ENCODE measurements around the gene ATPAF1. TPM values are rescaled to one million over a fixed set of nuclear protein-coding genes. Genes with fewer than 3 reads are reported as not detected.

Gene ATPAF1
- total and polyA plus RNA-seq, 2 donors (not counting 1 experiment from before 2014, with no cell fraction given), result 65.6 to 72.1 TPM

DNA sequence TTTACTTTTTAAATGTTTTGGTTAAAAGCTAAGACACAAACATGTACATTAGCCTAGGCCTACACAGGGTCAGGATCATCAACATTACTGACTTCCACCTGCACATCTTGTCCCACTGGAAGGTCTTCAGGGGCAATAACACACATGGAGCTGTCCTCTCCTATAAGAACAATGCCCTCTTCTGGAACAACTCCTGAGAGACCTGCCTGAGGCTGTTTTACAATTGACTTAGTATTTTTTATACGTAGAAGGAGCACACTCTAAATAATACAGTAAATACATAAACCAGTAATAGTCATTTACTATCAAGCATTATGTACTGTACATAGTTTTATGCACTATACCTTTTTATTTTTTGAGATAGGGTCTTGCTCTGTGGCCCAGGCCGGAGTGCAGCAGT is 37.4 kb downstream of the ATPAF1 start:
- no peak for DNase-seq (ENCODE audit: low read depth in 2 of 2)
- TF ChIP-seq, protein P1, sequence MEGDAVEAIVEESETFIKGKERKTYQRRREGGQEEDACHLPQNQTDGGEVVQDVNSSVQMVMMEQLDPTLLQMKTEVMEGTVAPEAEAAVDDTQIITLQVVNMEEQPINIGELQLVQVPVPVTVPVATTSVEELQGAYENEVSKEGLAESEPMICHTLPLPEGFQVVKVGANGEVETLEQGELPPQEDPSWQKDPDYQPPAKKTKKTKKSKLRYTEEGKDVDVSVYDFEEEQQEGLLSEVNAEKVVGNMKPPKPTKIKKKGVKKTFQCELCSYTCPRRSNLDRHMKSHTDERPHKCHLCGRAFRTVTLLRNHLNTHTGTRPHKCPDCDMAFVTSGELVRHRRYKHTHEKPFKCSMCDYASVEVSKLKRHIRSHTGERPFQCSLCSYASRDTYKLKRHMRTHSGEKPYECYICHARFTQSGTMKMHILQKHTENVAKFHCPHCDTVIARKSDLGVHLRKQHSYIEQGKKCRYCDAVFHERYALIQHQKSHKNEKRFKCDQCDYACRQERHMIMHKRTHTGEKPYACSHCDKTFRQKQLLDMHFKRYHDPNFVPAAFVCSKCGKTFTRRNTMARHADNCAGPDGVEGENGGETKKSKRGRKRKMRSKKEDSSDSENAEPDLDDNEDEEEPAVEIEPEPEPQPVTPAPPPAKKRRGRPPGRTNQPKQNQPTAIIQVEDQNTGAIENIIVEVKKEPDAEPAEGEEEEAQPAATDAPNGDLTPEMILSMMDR (conservative IDR thresholded peaks at IDR 0.05 in 1 of 2, IDR thresholded peaks at IDR 0.05 in 1 of 2; ENCODE audit: low read depth in 1 of 2, low read length in 2 of 2), result no peak
- TF ChIP-seq EZH2 (IDR thresholded peaks at IDR 0.05; ENCODE audit: low read length, missing control alignments), result no peak

DNA sequence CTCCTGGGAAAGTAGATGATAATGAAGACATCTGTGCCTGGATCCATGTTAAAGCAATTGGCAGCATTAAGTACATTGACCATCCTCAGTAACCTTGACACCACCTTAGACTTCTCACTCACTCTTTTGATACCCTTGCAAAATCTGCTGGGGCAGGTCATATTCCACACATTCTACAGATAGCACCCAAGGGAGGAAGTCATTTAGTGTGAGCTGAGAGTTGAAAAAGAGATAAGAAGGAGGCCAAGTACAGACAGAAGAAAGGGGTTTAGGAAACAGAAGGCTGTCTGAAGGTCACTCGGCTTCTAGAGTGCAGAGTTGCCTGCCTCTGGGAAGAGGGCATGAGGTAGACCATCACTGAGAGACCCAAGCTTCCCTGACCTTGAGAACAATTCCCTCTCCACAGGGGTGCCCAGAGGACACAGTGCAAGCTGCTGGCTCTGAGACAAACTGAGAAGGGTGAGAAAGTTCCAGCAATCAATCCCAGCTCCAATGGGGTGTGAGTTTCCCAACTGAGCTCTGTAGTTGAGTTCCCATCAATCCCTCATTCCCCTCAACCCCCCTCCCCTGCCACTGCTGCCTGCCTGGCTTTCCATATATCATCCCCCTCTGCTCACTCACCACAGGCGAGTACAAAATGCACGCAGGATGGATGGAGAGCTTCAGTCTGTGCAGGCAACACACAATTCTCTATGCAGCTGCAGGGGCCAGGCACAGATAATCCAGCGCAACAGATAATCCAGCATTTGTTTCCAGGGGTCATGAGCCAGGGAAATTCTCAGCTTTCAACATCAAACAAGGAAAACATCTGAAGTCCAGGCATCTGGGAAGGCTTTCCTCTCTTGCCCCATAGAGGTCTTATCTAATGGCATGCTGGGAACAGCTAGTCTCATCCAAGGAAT is 44.2 kb downstream of the ATPAF1 start:
- Histone ChIP-seq H3K36me3 (ENCODE audit: control insufficient read depth, insufficient read depth, low read length) (no peaks in the 10 kb centered on the region), H3K79me2 (ENCODE audit: control insufficient read depth, insufficient read depth, low read length) (no peaks in the 10 kb centered on the region), H3K4me3 (replicated peaks in 1 of 4; ENCODE audit: control extremely low read depth in 1 of 4, insufficient read depth in 1 of 4, low read depth in 3 of 4, low read length in 4 of 4) (no peak overlapping the region), H3K4me2 (ENCODE audit: extremely low read depth, insufficient read depth, low read length) (no peak overlapping the region), H3K27me3 (ENCODE audit: control insufficient read depth, insufficient read depth, low read length) (no peaks in the 10 kb centered on the region), H3K27ac (ENCODE audit: insufficient read depth, low read length) (no peak overlapping the region), H3K9ac (ENCODE audit: insufficient read depth, low read length) (no peak overlapping the region), H3K9me3 (ENCODE audit: control insufficient read depth, insufficient read depth, low read depth, low read length) (no peaks in the 10 kb centered on the region), H3K4me1 (ENCODE audit: control insufficient read depth, extremely low read depth, insufficient read depth, low read length) (no peaks in the 10 kb centered on the region), H4K20me1 (ENCODE audit: control insufficient read depth, extremely low read depth, insufficient read depth, low read length) (no peaks in the 10 kb centered on the region), H2AFZ (ENCODE audit: low read length) (no peak overlapping the region)
- TF ChIP-seq, protein P1 (conservative IDR thresholded peaks at IDR 0.05 in 1 of 2, IDR thresholded peaks at IDR 0.05 in 1 of 2; ENCODE audit: low read depth in 1 of 2, low read length in 2 of 2), result no peak
- no peak for TF ChIP-seq EZH2 (IDR thresholded peaks at IDR 0.05; ENCODE audit: low read length, missing control alignments)
- no peak for DNase-seq (ENCODE audit: low read depth in 2 of 2)

More for the DNA sequence above, 37.4 kb downstream of the ATPAF1 start:
- H3K4me1 ChIP-seq (ENCODE audit: control insufficient read depth, extremely low read depth, insufficient read depth, low read length), result no peaks in the 10 kb centered on the region
- H3K36me3 ChIP-seq (ENCODE audit: control insufficient read depth, insufficient read depth, low read length), result peaks cover 5% of the 10 kb centered on the region
- no peak overlapping the region for H3K27ac ChIP-seq (ENCODE audit: insufficient read depth, low read length)
- H3K9me3 ChIP-seq (ENCODE audit: control insufficient read depth, insufficient read depth, low read depth, low read length), result no peaks in the 10 kb centered on the region
- no peak overlapping the region for H2AFZ ChIP-seq (ENCODE audit: low read length)
- H4K20me1 ChIP-seq (ENCODE audit: control insufficient read depth, extremely low read depth, insufficient read depth, low read length), result no peaks in the 10 kb centered on the region
- H3K4me2 ChIP-seq (ENCODE audit: extremely low read depth, insufficient read depth, low read length), result no peak overlapping the region
- no peak overlapping the region for H3K9ac ChIP-seq (ENCODE audit: insufficient read depth, low read length)
- no peak overlapping the region for H3K4me3 ChIP-seq (replicated peaks in 1 of 4; ENCODE audit: control extremely low read depth in 1 of 4, insufficient read depth in 1 of 4, low read depth in 3 of 4, low read length in 4 of 4)
- H3K79me2 ChIP-seq (ENCODE audit: control insufficient read depth, insufficient read depth, low read length), result no peaks in the 10 kb centered on the region
- no peaks in the 10 kb centered on the region for H3K27me3 ChIP-seq (ENCODE audit: control insufficient read depth, insufficient read depth, low read length)

DNA sequence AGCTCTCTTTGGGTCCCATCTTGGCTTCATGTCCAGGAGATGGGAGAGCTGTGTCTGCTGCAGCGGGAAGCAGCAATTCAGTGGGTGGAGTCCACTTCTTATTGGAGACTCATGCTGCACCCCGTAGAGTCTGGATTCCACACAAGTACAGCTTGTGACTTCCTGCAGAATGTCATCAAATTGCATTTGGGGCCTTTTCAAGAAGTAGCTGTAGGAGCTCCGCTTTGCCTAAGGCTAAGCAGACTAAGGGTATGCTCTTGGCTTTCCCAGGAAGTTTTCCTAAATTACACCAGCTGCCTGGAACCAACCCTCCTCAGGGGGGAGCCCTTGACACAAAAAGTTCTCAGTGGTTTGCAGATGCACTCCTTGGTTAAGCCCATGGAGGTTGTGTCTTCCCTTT is 45.8 kb downstream of the ATPAF1 start:
- H2AFZ ChIP-seq (ENCODE audit: low read length), result no peak overlapping the region

More for the DNA sequence above, 45.8 kb downstream of the ATPAF1 start:
- no peaks in the 10 kb centered on the region for H3K4me1 ChIP-seq (ENCODE audit: control insufficient read depth, extremely low read depth, insufficient read depth, low read length)
- TF ChIP-seq, protein P1 (conservative IDR thresholded peaks at IDR 0.05 in 1 of 2, IDR thresholded peaks at IDR 0.05 in 1 of 2; ENCODE audit: low read depth in 1 of 2, low read length in 2 of 2), result peak; percentile 65 to 67
- TF ChIP-seq EZH2 (IDR thresholded peaks at IDR 0.05; ENCODE audit: low read length, missing control alignments), result no peak
- no peaks in the 10 kb centered on the region for H3K27me3 ChIP-seq (ENCODE audit: control insufficient read depth, insufficient read depth, low read length)
- H3K27ac ChIP-seq (ENCODE audit: insufficient read depth, low read length), result no peak overlapping the region
- no peaks in the 10 kb centered on the region for H4K20me1 ChIP-seq (ENCODE audit: control insufficient read depth, extremely low read depth, insufficient read depth, low read length)
- no peaks in the 10 kb centered on the region for H3K9me3 ChIP-seq (ENCODE audit: control insufficient read depth, insufficient read depth, low read depth, low read length)
- DNase-seq (ENCODE audit: low read depth in 2 of 2), result peak in 1 of 2 donors; percentile 56
- H3K9ac ChIP-seq (ENCODE audit: insufficient read depth, low read length), result no peak overlapping the region
- no peaks in the 10 kb centered on the region for H3K79me2 ChIP-seq (ENCODE audit: control insufficient read depth, insufficient read depth, low read length)
- H3K4me2 ChIP-seq (ENCODE audit: extremely low read depth, insufficient read depth, low read length), result no peak overlapping the region
- H3K4me3 ChIP-seq (replicated peaks in 1 of 4; ENCODE audit: control extremely low read depth in 1 of 4, insufficient read depth in 1 of 4, low read depth in 3 of 4, low read length in 4 of 4), result no peak overlapping the region
- no peaks in the 10 kb centered on the region for H3K36me3 ChIP-seq (ENCODE audit: control insufficient read depth, insufficient read depth, low read length)

All from fibroblast of lung (primary cell).